Adrenal gland (tissue), 5 donors: Measurements from ENCODE around the gene ATR.

Source experiments
- CTCF ChIP-seq, 6 experiments: fragments of 450-650 bp in 4 of 6; fragments of 200-600 bp in 2 of 6; sonication (generic) in 1 of 6; IDR thresholded peaks; 1 replicate in 5 of 6; 2 replicates in 1 of 6; pipeline versions ENCODE4 v1.5.1 to v1.8.0; 2016 to 2021; ENCODE audit warnings: antibody characterized with exemption in 6 of 6, mild to moderate bottlenecking in 2 of 6, moderate library complexity in 1 of 6
- POLR2A ChIP-seq, 2 donors: fragments of 450-650 bp; IDR thresholded peaks; one replicate each; pipeline ENCODE4 v1.6.1; 2017; ENCODE audit warnings: antibody characterized with exemption in 2 of 2, mild to moderate bottlenecking in 2 of 2, moderate library complexity in 1 of 2
- donor health status: DM: no; HTN: no; CAD: no.

GRCh38 chr3:142615171-142615570 lies 36.6 kb upstream of the ATR start:
- no peak for TF ChIP-seq CTCF (IDR thresholded peaks at IDR 0.05)
- no peak for TF ChIP-seq POLR2A (IDR thresholded peaks at IDR 0.05)
